ENCODE data around the gene COX4I2.

GRCh38 chr20:31597481-31597855 lies 40.2 kb upstream of the COX4I2 start:
- TF ChIP-seq CTCF (IDR thresholded peaks at IDR 0.05; ENCODE audit: insufficient read depth, low read length) (no peak), POLR2AphosphoS5 (IDR thresholded peaks at IDR 0.05; ENCODE audit: low read depth) (no peak), REST (IDR thresholded peaks at IDR 0.05; ENCODE audit: insufficient replicate concordance, low read depth) (no peak), GABPA (IDR thresholded peaks at IDR 0.05; ENCODE audit: low read depth) (no peak), SPI1 (IDR thresholded peaks at IDR 0.05; ENCODE audit: borderline replicate concordance, low read depth) (no peak)

Data from HL-60 (cell line).